ENCODE measurements around the gene USP13.
"Not testable (repeated sequence)": the region's sequence is repeated elsewhere in the genome, so short reads cannot be mapped to it uniquely, and the experiment has no call there.

GRCh38 chr3:179782841-179783240, 130.0 kb downstream of the USP13 start:
- TF ChIP-seq, protein P1, sequence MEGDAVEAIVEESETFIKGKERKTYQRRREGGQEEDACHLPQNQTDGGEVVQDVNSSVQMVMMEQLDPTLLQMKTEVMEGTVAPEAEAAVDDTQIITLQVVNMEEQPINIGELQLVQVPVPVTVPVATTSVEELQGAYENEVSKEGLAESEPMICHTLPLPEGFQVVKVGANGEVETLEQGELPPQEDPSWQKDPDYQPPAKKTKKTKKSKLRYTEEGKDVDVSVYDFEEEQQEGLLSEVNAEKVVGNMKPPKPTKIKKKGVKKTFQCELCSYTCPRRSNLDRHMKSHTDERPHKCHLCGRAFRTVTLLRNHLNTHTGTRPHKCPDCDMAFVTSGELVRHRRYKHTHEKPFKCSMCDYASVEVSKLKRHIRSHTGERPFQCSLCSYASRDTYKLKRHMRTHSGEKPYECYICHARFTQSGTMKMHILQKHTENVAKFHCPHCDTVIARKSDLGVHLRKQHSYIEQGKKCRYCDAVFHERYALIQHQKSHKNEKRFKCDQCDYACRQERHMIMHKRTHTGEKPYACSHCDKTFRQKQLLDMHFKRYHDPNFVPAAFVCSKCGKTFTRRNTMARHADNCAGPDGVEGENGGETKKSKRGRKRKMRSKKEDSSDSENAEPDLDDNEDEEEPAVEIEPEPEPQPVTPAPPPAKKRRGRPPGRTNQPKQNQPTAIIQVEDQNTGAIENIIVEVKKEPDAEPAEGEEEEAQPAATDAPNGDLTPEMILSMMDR (IDR thresholded peaks at IDR 0.05): not testable (repeated sequence)
- not testable (repeated sequence) for TF ChIP-seq POLR2A (IDR thresholded peaks at IDR 0.05)

Measured in right lobe of liver (tissue), 4 donors.